HG02852 (cell line): Measurements from ENCODE around the gene ROR2.
"Not testable (repeated sequence)": the region's sequence is repeated elsewhere in the genome, so short reads cannot be mapped to it uniquely, and the experiment has no call there.

Source experiments
- ATAC-seq: cut with Tn5 transposase; IDR thresholded peaks from one replicate; pipeline ENCODE4 v1.9.1; 2021; ENCODE audit warnings: mild to moderate bottlenecking, moderate library complexity; ENCODE audit not compliant: unreplicated experiment

Gene ROR2

DNA sequence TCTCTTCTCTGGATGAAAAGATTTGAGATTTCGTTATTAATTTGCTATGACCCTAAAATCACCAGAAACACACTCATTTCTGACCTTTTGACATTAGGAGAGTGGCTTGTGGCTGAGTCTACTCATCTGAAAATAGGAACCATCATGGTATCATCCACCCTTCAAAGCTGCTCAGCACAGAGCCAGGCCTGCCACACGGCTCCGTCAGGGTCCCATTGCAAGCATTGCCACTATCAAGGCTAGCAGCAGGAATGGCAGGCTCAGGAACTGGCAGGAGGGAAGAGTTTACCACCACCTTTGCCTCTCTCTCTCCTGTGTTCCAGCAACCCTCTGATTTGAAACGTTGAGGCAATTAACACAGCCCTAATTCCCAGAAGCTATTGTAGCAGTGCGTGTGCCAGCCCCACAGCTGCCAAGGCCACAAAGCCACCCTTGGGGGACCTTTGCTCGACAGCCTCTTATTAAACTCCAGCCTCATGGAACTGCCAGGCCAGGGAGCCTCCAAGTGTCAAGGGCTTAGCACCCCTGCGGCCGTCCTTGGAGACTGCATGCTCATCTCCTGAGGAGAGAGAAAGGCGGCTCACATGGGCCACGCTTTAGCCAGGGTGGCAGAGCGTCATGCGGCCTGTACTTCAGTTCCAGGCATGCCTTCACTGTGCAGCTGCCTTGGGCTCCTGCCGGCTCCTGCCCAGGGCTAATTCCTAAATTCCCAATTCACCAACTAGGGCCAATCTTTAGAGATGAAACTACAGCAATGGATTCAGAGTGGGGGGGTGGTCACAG, 145.9 kb downstream of the ROR2 start:
- ATAC-seq = no peak

DNA sequence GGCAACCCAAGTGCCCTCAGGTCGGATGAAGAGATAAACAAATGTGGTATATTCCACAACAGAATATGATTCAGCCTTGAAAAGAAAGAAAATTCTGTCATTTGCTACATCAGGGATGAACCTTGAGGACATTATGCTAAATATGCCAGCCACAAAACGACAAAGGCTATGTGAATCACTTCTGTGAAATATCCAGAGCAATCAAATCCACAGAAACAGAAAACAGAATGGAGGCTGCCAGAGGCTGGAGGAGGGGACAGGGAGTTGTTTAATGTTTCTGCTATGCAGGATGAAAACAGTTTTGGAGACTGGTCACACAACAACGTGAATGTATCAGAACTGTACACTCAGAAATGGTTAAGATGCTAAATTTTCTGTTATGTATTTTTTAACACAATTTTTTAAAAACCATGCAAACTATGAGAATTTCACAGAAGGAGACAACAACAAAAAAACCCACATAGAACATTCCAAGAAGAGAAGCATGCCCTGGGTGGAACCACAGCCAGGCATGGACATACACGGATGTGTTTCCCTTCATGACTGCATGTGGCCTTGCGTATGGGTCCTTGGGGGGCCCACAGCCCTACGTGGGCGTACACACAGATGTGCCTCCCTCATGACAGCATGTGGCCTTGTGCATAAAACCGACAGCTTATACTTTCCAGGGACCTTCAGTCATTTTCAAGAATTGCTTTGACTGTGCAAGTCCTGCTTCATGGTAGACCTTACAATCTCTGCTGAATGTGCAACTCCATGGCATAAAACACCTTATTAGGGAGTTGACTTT, 146.7 kb downstream of the ROR2 start:
- no peak for ATAC-seq

DNA sequence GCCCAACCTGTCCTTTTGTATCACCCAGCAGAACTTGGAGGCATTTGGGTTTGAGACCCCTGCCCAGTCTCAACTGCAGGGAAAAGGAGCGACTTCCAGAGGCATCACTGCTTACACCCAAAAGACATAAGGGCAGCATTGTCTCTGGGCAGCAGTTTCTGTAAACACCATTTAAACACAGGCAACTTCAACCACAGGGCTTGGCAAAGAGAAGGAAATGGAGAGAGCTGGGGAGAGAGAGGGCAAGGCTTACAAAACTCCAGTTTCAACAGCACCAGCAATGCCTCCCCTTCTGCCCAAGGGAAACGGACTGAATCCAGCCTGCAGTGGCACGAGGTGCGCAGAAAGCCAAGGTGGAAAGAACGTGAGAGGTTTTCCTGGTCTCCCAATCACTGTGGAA, 147.6 kb downstream of the ROR2 start:
- no peak for ATAC-seq

DNA sequence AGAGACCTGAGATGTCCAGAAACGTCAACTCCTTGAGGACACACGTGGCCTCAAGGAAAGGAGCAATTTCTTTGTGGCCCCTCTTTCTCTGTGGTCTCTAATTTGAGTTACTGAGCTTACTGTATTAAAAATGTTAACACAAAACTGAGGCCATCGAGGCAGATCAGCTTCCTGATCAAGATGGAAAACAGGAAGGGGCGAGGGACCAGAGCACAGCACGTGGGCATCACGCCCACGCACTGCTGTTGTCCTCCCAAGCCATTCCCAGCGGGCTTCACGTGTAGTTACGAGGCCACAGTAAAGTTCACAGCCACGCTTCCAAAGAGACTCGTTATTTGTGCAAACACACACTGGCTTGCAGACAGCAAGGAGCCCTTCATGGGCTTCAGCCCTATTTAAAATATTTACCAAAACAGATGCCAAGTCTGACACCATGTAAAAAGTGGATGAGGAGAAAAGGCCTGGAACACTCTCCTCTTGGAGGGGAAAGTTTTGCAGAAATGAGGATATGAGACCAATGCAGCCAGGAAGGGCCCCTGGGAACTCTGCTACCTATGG, 149.5 kb downstream of the ROR2 start:
- no peak for ATAC-seq

DNA sequence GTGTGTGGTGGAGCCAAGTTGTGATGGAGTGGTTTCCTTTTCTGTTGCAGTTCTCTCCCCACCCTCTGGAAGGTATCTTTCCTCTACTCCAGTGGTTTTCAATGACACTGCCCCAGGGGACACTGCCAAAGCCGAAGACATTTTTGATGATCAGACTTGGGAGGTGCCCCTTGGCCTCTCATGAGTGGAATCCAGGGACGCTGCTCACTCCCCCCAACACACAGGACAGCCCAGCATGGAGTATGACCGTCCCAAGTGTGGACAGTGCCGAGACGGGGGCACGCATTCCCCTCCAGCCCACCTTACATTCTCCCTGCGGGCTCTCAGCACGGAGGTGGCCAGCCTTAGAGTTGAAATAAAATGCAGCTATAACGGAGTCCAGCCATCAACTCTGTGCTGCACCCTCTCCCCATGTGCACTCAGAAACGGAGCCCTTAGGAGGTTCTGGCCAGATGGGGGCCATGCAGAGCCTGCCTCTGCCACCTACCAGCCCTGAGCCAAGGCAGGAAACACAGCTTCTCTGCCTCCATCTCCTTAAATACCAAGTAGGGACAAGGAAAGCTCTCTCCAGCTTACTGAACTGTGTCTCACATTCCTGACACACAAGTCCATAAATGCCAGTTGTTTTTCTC, 150.8 kb downstream of the ROR2 start:
- no peak for ATAC-seq

DNA sequence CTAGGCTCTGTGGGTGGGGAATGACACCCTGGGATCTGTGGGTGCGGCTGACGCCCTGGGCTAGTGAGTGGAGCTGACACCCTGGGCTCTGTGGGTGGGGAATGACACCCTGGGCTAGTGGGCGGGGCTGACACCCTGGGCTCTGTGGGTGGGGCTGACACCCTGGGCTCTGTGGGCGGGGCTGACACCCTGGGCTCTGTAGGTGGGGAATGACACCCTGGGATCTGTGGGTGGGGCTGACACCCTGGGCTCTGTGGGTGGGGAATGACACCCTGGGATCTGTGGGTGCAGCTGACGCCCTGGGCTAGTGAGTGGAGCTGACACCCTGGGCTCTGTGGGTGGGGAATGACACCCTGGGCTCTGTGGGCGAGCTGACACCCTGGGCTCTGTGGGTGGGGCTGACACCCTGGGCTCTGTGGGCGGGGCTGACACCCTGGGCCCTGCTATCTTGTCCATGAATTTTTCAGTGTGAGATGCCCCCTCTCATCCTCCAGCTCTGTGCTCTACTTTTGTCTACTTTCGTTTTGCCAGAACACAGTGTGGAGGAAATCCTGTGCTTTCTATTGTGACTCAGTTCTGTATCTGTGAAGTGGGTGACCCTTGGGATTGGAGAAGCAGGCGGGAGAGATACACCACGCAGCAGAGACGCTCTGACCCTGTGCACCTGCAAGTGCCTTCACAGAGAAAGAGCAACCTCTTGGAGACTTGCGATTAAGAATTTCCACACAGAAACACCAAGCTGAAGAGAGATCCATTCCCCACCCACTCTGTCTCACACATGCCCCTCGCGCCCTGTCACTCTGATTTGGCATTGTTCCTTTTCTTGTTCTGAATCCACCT, 151.5 kb downstream of the ROR2 start:
- not testable (repeated sequence) for ATAC-seq

DNA sequence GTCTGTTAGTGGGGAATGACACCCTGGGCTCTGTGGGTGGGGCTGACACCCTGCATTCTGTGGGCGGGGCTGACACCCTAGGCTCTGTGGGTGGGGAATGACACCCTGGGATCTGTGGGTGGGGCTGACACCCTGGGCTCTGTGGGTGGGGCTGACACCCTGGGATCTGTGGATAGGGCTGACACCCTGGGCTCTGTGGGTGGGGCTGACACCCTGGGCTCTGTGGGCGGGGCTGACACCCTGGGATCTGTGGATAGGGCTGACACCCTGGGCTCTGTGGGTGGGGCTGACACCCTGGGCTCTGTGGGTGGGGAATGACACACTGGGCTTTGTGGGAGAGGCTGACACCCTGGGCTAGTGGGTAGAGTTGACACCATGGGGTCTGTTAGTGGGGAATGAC, 152.5 kb downstream of the ROR2 start:
- not testable (repeated sequence) for ATAC-seq

DNA sequence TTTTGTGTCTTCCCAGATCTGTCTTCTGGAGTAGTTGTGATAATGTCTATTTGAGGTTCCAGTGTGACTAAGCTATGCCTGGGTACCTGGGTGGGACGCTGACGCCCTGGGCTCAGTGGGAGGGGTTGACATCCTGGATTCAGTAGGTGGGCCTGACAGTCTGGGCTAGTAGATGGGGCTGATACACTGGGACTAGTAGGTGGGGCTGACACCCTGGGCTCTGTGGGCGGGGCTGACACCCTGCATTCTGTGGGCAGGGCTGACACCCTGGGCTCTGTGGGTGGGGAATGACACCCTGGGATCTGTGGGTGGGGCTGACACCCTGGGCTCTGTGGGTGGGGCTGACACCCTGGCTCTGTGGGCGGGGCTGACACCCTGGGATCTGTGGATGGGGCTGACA, 153.5 kb downstream of the ROR2 start:
- ATAC-seq = not testable (repeated sequence)

GRCh38 chr9:91795598-91796241, 154.3 kb downstream of the ROR2 start:
- ATAC-seq = no peak

- ATAC-seq = not testable (repeated sequence)
Measured at GRCh38 chr9:91793371-91793770, 156.7 kb downstream of the ROR2 start.

GRCh38 chr9:91790917-91791316, 159.1 kb downstream of the ROR2 start:
- ATAC-seq = no peak

GRCh38 chr9:91789941-91790340, 160.1 kb downstream of the ROR2 start:
- ATAC-seq = no peak

- ATAC-seq = no peak
Measured at GRCh38 chr9:91787931-91788330, 162.1 kb downstream of the ROR2 start.

GRCh38 chr9:91786132-91786896, 163.7 kb downstream of the ROR2 start:
- no peak for ATAC-seq

DNA sequence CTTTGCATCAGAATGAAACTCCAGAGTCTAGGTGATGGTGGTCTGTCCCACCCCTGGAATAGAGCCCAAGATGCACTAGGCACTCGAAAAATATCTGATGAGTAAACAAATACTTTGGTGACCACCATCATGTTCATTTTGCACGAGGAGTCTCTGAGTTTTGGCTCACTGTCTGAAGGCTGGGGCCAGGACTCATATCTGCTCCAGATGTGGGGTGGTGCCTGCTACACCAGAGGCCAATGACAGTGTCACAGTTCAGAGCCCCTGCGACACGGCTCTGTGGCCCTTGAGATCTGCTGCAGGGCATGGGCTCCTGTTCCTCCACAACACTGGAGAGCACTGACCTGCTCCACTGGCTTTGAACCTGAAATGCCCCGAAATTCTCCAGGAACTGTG, 164.6 kb downstream of the ROR2 start:
- no peak for ATAC-seq

DNA sequence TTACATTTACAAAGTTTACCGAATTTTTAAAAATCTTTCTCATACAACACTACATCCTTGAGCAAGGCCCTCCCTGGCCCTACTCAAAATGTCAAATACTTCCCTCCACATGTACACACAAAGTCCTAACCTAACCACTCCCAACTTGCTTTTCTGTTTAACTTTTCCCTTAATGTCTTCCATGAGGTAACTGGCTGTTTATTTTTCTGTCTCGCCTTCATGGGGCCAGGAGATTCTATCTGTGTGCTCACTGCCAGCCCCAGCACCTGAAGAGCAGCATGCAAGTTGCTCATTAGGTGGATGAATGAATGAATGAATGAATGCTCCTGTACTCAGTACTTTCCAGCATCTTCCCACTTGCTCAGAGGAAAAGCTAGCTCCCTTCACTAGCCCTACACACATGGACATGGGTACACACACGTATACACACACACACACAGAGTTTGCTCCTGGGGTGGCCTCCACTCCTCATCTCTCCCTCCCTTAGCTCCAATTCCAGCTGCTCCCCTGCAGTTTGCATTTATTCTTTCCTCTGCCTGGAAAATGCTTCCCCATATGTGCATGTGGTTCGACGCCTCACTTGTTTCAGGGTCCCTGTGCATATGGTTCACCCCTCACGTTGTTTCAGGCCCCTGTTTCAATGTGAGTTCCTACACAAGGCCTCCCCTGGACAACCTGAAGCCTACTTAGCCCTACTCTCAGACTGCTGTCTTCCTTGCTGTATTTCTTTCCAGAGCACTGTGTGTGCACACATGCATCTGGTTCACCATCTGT, 165.2 kb downstream of the ROR2 start:
- no peak for ATAC-seq

GRCh38 chr9:91783876-91784672, 166.0 kb downstream of the ROR2 start:
- no peak for ATAC-seq

- ATAC-seq = no peak
Measured at GRCh38 chr9:91783411-91783810, 166.6 kb downstream of the ROR2 start.
